Measurements from ENCODE around the gene OBP2A.
"Not testable (repeated sequence)": the region's sequence is repeated elsewhere in the genome, so short reads cannot be mapped to it uniquely, and the experiment has no call there.

OBP2A gene

DNA sequence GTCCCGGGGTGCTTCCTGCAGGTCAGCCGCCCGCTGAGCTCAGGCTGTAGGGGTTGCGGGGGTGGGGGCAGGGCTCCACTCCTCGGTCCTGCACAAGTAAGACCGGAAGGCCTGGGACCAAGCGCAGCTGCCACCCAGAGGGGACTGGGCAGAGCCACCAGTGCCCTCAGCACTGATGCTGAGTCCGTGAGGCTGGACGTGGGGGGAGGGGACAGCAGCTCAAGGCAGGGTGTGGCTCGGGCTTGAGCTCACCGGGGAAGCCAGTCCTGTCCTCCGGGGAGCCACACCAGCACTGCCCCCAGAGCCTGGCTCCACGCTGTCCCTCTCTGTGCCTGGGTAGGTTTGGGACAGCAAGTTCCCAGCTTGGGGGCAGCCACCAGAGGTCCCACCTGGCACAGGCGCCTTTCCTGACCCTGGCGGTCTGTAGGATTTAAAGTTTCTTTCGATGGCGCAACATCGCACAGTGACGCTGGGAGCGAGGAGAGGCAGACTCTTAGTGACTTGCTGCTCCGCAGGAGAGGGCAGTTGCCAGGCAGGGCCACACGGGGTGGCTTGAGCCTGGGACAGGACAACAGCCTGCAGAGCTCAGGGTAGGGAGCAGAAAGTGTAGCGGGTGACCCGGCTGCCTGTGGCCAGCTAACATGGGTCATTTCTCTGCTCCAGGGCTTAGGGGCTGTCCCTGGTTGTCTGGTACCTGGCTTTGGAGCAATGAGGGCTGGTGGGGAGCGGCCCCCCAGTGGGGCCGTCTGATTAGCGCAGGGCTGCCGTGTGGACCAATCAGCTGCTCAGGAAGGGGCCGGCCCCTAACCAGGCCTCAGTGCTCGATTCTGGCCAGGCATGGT is 19.0 kb upstream of the OBP2A start:
- FAIRE-seq: no peak

DNA sequence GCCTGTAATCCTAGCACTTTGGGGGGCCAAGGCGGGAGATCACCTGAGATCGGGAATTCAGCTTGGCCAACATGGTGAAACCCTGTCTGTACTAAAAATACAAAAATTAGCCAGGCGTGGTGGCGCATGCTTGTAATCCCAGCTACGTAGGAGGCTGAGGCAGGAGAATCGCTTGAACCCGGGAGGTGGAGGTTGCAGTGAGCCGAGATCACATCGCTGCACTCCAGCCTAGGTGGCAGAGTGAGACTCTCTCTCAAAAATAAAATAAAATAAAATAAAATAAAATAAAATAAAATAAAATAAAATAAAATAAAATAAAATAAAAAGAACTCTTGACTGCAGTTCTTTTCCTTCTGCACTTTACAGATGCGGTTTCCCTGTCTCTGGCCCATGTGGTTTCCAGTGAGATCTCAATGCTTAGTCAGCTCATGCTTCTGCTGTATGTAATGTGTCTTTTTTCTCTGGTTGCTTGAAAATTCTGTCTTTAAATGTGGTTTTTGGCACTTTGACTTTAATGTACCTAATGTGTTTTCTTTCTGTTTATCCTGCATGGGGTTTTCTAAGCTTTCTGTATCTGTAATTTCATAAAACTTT is 17.0 kb upstream of the OBP2A start:
- FAIRE-seq: not testable (repeated sequence)

- FAIRE-seq: no peak
Measured at GRCh38 chr9:135530146-135530545, 15.8 kb upstream of the OBP2A start.

DNA sequence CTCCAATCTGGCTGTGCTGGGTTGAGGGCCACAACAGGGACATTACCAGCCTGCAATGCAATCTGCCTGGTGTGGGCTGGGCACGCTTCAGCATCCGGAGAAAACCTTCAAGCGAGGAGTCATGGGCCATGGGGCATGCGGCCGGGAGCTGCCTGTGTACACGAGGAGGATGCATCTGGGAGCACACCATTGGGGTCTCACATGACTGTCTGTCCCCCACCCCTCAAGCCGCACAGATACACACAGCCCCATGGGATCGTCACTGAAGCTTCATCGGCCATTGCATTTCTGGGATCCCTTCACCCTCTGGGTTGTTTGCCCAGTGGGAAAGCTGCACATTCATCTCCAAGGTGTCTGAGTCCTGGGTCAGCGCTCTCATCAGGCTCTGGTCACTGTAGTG is 14.8 kb upstream of the OBP2A start:
- FAIRE-seq: no peak

GRCh38 chr9:135533113-135533512 is 12.8 kb upstream of the OBP2A start:
- no peak for FAIRE-seq

DNA sequence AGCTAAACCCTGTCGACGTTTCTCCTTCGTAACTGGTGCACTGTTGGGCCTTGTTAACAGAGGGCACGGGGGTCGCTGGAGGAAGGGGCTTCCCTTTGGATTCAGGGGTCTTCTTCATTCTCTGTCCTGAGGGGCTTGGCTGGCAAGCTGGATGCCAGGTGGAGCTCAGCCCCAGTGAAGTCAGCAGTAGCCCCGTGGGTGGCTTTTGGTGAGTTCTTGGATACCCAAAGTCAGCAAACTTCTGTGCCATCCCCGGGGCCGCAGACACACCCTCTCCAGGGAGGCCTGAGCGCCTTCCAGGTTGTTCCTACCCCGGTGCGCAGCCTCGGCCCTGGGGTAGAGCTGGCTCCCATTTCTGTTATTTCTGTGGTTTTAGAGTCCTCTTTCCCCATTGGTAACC is 12.3 kb upstream of the OBP2A start:
- FAIRE-seq: no peak

GRCh38 chr9:135534192-135534711 is 11.7 kb upstream of the OBP2A start:
- FAIRE-seq: not testable (repeated sequence)

- not testable (repeated sequence) for FAIRE-seq
Measured at GRCh38 chr9:135534826-135535225, 11.1 kb upstream of the OBP2A start.

DNA sequence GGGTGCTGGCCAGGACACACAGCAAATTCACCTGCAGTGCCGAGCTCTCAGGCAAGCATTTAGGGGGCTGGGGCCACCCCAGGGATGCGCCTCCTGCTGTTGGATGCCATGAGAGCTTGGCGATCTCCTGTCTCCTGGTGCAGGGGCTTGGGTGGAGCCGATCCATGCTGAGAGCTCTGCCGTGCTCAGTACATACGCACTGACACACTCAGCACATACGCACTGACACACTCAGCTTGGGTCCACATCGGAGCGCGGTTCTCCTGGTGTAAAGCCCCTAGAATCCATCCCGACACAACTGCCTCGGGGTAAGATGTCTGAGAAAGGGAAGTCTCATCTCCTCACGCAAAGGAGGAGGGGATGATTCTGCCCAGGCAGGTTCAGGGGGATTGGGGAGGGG is 10.3 kb upstream of the OBP2A start:
- FAIRE-seq: not testable (repeated sequence)

GRCh38 chr9:135536216-135536615 is 9.7 kb upstream of the OBP2A start:
- no peak for FAIRE-seq

GRCh38 chr9:135543262-135543894 is 2.5 kb upstream of the OBP2A start:
- FAIRE-seq: not testable (repeated sequence)

- no peak for FAIRE-seq
Measured at GRCh38 chr9:135544981-135545635, 818 bp upstream of the OBP2A start.

GRCh38 chr9:135546792-135547617 is 1.1 kb downstream of the OBP2A start:
- FAIRE-seq: not testable (repeated sequence)

- FAIRE-seq: no peak
Measured at GRCh38 chr9:135547756-135548736, 2.1 kb downstream of the OBP2A start.

DNA sequence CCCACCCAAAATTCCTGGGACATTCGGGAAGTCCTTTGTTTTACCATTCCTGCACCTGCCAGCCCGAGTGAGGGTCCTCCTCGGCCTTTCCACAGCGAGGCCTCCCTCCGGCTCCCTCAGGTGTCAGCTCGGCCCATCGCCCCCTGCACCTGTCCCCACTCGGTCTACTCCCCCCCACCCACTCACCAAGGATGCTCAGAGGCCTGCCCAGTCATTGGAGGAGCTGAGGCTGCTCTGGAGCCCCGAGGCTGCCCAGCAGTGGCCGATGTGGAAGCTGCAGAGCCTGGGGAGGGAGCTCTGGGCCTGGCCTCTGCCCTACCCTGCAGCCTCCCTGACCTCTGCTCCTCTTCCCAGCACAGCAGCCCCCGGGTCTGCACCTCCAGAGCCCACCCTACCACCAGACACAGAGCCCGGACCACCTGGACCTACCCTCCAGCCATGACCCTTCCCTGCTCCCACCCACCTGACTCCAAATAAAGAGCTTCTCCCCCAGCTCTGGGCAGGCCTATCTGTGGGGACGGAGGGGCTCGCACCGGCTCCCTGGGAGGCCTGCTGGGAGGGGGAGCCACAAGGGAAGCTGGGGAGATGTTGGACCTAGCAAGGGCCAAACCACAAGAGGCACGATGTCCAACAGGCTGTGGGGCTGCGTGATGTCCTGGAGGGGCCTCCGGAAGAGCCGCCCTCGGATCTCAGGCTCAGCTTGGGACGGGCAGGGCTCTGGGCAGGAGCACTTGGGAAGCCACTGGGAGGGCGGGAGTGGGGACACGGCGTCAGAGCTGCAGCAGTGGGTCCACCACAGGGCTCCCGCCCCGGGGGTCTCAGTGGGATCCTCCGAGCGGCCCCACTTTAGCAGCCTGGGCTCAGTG is 3.8 kb downstream of the OBP2A start:
- not testable (repeated sequence) for FAIRE-seq

- no peak for FAIRE-seq
Measured at GRCh38 chr9:135550344-135550918, 4.5 kb downstream of the OBP2A start.

- FAIRE-seq: no peak
Measured at GRCh38 chr9:135551031-135551430, 5.1 kb downstream of the OBP2A start.

DNA sequence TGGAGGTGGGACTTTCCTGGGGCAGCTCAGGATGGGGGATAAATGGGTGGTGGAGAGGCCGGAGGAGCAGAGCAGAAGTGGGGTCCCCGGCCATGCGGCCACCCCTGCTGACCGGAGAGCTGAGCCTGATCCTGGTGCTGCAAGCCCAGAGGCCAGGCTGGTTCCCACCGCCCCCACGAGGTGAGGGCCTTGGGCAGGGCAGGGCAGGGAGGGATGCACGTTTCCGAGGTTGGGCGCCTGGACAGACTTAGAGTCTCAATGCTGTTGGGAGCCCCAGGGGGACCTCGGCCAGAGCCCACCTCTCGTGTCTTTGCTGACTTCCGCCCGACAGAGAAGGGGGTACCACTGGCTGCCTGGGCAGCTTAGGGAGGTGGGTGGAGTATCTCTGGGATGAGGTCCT is 5.5 kb downstream of the OBP2A start:
- FAIRE-seq: no peak

DNA sequence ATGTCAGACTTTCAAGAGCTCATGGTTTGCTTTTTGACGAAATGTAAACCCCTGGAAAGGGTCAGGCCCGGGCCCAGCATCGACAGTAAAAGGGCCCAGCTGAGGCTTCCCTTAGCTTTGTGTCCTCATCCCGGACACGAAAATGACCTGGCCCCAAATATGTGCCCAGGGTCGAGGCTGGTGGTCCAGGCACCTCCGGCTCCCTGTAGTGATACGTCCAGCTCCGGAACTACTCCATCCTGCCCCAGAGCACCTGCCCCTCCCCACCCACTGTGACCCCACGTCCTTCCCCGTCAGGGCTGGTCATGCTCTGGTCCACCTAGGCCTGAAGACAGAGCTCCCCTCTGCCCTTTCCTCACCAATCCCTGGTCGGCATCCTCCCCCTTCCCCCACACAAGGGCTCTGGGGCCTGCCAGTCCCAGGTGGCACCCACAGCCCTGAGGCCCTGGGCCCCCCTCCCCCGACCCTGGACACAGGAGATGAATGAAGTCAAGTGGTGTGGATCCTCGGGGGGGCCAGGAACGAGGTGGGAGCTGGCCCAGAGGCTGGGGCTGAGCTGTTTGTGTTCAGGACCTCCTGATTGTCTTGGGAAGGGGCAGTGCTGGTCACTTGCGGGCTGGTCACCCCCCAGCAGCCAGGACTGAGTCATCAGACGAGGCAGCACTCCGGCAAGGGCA is 6.2 kb downstream of the OBP2A start:
- no peak for FAIRE-seq

Measured in endometrium (tissue), 2 donors.